HG03439 (cell line): ENCODE data around the gene PINK1.

ENCODE experiments used
- ATAC-seq: cut with Tn5 transposase; IDR thresholded peaks from one replicate; pipeline ENCODE4 v1.9.1; 2021; ENCODE audit warnings: mild to moderate bottlenecking, moderate library complexity; ENCODE audit not compliant: unreplicated experiment

Gene PINK1

DNA sequence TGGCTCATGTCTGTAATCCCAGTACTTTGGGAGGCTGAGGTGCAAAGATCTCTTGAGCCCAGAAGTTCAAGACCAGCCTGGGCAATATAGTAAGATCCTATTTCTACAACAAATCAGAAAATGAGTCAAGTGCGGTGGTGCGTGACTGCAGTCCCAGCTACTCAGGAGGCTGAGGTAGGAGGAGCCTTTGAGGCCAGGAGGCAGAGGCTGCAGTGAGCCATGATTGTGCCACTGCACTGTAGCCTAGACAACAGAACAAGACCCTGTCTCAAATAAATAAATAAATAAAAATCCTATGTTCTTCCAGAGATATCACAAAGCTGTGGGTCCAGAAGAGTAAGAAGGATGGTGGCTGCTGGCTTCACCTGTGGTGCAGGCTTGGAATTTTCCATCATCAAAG, 22.3 kb upstream of the PINK1 start:
- no peak for ATAC-seq

DNA sequence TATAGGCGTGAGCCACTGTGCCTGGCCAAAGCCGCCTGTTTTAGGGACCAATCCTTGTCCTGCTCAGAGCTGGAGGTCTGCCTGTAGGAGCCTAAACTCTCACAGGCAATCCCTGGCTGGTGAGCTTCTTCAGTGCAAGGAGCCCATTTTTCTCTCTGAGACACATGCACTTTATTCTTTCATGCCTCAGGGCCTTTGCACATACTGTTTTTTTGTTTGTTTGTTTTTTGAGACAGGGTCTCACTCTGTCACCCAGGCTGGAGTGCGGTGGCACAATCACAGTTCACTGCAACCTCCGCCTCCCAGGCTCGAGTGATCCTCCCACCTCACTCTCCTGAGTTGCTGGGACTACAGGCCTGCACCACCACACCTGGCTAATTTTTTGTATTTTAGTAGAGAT, 21.6 kb upstream of the PINK1 start:
- no peak for ATAC-seq

DNA sequence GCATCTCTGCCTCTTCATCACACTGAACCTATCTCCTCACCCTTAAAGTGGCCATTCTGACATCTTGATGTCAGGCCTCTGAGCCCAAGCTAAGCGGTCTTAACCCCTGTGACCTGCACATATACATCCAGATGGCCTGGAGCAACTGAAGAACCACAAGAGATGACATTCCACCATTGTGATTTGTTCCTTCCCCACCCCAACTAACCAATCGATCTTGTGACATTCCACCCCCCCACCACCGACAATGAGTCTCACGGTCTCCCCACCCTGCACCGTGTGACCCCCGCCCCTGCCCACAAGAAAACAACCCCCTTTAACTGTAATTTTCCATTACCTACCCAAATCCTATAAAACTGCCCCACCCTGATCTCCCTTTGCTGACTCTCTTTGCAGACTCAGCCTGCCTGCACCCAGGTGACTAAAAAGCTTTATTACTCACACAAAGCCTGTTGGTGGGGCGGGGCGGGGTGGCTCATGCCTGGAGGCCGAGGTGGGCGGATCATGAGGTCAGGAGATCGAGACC, 21.0 kb upstream of the PINK1 start:
- ATAC-seq = no peak

DNA sequence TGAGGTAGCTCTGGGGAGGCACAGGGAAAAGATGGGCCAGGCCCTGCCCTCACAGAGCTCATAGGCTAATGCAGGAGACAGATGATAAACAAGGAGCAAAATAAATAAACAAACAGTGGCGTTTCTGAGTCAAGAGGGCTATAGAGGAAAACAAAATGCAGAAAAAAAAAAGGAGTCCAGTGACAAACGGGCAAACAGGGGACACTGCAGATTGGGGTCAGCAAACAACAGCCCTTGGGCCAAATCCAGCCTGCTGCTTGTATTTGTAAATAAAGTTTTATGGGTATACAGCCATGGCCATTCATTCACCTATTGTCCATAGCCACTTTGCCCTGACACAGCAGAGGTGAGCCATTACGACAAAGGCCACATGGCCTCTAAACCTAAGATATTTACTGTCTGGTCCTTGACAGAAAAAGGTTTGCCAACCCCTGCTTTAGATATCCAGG, 19.1 kb upstream of the PINK1 start:
- no peak for ATAC-seq

DNA sequence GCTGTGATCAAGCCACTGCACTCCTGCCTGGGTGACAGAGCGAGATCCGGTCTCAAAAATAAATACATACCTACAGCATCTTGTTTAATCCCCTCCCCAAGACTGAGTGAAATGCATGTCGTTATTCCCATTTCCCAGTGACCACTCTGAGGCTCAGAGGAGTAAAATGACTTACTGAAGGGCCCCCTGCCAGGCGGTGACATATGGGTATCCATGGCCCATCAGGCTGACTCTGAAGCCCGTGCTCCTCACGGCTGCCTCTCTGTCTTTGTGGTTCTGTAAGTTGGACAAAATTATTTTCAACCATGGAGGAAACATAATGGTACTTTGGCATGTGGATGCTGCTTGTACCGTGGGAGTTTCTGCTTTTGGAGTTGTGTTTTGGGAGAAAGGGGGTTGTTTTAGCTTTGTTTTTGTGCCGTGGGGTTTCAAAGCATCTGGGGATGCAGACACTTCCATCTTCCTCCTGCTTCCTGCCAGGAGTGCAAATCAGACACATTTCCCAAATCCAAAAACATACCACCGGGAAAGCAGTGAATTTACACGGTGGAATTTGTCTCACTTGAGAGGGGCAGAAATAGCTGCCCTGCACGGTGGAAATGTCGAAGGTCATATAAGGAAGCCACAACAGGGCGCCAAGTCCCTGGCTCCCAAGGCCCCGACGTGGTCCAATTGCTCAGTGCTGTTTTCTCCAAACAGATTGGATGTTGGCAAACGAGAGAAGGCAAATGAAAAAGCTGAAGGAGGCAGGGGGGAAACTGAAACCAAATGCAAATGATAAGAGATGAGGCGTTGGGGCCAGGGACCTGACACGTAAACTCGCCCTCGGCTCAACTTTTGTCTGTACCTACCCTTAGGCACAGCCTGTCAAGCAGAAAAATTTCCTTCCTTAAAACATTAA, 17.1 kb upstream of the PINK1 start:
- no peak for ATAC-seq

DNA sequence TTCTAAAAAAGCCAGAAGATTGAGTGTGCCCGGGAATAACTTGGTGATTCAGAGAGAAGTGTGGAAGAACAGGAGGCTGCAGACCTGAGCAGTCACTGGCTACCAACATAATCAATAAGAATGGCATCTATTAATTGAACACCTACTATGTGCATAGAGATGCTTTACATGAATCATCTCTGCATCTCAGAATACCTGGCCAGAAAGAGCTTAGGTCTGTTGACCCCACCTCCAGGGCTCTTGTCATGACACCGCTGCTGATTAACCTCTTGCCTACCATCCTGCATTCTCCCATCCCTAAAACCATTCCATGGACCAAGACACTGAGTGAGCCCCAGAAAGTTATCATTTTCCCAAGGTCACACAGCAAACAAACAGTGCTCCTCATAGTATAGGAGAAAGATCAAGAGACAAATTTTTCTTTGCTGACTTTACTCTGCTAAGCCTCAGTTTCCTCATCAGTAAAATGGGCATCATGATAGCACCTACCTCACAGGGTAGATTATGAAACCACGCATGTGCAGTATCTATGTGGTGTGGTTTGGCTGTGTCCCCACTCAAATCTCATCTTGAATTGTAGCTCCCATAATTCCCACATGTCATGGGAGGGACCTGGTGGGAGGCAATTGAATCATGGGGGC, 16.3 kb upstream of the PINK1 start:
- no peak for ATAC-seq

DNA sequence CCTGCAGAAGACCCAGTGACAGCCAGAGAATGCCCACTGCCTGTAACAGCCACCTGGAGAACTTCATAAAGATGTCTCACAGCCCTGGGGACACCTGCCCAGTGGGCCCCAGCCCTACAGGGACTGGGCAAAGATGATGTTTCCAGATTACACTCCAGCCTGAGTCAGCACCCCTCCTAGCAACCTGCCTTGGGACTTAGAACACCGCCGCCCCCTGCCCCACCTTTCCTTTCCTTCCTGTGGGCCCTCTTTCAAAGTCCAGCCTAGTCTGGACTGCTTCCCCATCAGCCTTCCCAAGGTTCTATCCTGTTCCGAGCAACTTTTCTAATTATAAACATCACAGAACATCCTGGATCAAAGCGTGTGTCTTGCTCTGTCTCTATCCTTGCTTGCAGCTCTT, 14.7 kb upstream of the PINK1 start:
- no peak for ATAC-seq

DNA sequence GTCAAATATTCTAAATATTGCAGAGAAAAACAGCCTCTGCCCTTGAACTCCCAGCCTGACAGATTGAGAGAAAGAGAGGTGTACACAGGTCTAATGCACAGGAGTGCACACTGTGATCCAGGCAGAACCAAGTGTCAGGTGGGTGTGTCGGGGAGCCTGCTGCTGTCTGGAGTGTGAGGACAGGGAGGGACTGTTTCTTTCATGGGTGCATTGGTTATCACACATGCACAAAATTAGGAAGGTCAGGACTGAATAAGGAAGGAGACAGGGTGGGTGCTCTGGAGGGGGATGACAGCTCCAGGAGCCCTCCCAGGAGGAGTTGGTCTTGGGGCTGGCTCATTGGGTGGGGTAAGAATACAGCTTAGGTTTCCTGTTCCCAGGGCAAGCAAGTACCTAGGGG, 13.3 kb upstream of the PINK1 start:
- ATAC-seq = no peak

DNA sequence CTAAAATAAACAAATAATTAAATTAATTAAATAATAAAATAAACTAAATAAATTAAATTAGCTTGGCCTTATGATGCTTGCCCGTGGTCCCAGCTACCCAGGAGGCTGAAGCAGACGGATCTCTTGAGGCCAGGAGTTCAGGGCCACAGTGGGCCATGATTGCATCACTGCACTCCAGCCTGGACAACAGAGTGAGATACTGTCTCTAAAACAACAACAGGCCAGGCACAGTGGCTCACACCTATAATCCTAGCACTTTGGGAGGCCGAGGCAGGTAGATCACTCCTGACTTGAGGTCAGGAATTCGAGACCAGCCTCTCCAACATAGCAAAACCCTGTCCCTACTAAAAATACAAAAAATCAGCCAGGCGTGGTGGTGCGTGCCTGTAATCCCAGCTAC, 12.2 kb upstream of the PINK1 start:
- ATAC-seq = no peak

DNA sequence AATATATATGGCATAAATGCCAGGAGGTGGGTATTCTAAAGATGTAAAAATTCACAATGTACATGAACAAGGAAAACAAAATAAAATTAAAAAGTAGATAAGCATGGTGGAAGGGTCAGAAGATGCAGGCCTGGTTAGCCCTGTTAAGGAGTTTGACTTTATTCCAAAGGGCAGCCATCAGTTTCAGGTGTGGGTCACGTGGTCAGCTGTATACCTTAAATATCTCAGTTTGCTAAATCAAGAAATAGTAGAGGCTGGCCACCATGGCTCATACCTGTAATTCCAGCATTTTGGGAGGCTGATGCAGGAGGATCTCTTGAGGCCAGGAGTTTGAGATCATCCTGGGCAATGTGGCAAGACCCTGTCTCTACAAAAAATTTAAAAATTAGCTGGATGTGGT, 8.5 kb upstream of the PINK1 start:
- ATAC-seq = no peak

DNA sequence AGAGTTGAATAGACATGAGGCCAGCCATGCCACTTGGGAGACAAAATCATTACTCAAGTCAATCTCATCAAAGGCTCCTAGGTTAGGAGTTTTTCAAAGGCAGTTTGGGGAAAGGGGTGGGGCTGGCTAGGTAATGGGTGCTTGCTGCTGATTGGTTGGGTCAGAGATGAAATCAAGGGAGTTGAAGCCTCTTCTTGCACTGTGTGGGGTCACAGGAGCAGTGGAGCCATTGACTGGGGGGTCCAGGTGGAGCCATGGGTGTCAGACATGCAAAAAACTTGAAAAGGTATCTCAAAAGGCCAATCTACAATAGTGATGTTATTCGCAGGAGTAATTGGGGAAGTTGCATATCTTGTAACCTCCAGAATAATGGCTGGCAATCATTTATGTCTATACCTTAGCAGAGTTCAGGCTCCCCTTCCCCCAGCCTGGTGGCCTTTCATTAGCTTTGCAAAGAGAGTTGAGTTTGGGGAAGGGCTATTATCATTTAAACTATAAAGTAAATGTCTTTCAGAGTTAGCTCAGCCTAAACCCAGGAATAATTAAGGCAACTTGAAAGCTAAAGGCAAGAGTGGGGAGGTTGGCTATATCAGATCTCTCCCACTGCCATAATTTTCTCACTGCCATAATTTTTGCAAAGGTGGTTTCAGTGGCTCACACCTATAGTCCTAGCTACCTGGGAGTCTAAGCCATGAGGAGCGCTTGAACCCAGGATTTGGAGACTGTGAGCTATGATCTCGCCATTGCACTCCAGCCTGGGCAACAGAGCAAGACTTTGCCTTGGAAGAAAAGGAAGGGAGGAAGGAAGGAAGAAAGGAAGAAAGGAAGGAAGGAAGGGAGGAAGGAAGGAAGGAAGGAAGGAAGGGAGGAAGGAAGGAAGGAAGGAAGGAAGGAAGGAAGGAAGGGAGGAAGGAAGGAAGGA, 7.8 kb upstream of the PINK1 start:
- no peak for ATAC-seq

DNA sequence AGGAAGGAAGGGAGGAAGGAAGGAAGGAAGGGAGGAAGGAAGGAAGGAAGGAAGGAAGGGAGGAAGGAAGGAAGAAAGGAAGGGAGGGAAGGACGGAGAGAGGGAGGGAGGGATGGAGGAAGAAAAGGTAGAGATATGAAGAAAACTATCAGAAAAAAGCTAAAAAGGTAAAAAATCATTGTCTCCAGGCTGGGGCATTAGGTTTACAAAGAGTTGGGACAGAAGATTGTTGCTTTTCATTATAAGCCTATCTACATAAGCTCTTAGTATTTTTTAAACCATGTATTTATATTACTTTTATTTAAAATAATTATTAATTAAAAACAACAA, 7.2 kb upstream of the PINK1 start:
- ATAC-seq = no peak

DNA sequence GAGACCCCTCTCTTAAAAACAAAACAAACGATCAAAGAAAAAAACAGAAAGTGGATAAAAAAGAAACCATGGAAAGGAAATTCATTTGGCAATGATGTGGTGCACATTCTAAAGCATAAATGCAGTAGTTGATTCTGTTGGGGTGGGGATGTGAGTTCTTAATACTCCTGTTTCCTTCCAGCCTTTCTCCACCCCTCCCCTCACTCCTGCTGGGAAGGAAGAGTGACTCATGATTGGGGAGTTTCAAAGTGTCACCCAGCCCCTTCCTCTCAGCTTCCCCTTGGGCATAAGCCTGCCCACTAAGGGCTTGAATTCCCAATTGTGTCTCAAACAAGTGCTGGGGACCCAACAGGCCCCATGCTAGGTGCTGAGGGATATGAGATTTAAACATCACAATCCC, 6.7 kb upstream of the PINK1 start:
- no peak for ATAC-seq

DNA sequence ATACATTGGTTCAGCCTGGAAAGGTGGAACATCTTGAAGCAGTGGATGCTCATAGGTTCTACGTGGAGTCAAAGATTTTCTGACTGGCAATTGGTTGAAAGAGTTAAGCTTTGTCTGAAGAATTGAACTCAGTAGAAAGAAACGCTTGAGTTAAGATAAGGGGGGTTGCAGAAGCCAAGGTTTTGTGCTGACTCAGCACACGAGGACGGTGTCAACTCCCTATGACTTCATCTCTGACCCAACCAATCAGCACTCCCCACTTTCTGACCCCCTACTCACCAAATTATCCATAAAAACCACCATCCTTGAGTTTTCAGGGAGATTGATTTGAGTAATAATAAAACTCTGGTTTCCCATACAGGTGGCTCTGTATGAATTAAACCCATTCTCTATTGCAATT, 2.5 kb upstream of the PINK1 start:
- no peak for ATAC-seq

DNA sequence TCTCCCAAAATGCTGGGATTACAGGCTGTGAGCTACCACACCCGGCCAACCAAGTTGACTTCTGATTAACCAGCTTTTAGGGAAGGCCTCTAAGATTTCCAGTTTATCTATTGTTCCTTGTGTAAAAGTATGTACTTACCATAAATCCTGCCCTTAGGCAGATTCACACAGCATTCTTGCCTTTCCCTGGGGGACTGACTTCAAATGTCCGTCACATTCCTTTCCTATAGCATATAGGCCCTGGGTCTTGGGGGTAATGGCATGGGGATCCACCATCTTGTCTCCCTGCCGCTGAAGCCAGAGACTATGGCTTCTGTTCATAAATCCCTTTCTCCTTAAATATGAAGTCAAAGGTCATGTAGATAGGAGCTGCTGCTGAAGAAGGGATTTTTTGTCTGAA, 872 bp upstream of the PINK1 start:
- no peak for ATAC-seq

DNA sequence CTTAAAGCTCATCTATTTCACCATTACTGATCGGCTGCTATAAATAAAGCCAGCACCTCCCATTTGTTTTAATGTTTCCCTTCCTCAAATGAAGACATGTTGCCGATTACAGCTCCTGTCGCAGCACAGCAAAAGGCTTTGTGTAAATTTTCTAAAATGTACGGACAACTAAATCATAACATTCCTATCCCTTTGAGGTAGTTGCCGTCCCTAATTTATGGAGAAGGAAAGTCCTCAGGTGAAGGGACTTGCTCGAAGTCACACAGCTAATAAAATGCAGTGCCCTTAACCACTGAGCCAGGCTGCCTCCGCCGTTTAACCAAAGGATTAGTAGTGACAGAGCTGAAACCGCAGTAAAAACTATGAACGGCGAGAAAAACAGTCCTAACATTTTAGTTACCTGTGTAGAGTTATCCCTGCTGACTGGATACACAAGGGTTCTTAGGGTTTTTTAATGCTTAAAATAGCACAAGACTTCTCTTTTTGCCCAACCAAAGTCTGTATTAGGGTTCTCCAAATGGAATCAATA, 871 bp downstream of the PINK1 start:
- ATAC-seq = no peak

DNA sequence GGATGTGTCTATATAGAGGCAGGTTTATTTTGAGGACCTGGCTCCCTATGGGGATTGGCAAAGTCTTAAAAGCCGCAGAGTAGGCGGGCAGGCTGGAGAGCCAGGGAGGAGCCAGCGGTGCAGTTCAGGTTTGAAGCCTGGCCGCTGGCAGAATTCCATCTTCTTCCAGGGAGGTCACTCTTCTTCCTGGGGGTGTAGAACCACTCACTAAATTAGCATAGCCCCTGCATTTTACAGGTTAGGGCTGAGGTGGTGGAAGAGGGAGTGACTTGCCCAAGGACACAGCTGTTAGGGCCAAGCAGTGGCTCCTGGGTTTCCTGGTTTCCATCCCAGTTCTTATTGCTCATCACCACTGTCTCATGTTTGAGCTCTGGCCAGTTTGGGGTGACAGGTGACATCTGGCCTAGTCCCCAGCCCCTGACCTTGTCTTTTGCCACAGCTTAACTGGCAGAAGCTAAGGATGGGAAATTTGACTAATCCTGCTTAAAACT, 1.4 kb downstream of the PINK1 start:
- ATAC-seq = no peak

DNA sequence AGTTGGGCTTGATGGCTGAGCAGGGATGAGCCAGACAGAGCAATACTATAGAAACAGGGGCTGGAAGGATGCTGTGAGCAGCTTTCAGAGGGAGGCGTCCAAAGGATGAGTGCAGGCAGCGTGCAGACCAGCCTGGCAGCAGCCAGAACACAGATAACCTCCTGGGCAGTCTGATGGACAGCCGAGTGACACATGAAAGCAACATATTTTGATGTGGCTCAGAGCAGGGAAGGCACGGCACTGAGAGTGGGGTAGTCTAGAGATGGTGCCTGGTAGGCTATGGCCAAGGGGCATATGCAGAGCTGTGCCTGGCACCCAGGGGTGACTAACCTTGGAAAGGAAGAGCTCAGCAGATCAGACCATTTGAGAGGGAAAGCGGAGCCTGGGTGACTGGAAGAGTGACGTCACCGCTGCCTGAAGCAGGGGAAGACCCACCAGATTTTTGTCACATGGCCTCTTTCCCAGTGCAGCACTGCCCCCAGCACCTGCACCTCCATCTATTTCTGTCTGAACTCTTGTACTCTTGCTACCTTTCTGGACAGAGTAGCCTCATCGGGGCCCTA, 3.6 kb downstream of the PINK1 start:
- ATAC-seq = no peak

DNA sequence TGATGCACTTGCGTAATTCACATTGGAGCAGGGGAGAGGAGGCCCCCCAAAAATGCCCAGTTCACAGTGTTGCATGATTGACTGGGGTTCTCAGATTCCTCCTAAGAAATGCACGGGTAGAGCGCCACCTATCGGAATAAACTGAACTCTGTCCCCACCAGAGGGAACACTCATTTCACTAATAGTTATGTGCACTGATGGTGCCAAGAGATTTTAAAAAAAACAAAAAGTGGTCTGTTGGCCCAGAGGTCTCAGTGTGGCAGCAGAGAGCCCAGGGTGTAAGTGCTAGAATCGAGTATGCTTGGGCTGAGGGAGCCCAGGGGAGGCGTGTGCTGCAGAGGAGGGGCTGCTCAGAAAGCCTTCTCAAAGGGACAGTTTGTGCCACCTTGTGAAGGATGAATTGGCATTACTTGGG, 6.9 kb downstream of the PINK1 start:
- no peak for ATAC-seq

DNA sequence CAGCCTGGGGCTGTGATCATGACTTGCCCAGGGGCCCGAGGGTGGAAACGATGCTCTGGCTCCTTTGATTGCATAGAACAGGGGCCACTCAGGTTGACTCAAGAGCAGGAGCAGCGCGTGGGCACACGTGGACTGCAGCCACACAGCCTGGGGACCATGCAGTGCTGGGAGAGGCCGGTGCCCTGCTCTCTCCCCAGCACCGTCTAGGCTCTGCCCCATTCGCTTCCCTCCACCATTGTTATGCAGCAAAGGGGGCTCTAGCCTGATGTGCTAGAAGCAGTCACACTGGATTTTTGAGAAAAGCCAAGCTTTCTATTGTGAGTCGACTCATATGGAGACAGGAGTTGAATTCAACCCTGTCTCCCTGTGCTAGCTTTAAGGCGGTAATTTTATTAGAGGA, 8.7 kb downstream of the PINK1 start:
- no peak for ATAC-seq

DNA sequence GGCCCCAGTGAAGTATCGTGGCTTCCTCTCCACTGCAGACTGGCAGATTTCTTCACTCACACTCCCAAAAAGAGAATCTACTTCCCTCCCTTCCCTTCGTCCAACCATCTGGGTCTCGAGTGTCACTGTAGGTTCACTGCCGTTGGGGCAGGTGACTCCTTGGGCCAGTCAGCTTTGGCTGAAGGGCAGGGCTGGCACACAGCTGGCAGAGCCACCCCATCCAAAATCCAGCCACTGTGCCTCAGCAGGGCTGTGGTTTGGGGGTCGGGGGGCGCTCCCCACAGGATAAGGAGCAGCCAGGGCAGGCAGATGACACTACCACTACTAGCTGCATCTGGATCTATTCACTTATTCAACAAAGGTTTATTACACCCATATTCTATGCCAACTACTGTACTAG, 9.8 kb downstream of the PINK1 start:
- ATAC-seq = no peak
